Suprapubic skin (tissue), 4 donors: ENCODE measurements around the gene MAML2. TPM values are rescaled to one million over a fixed set of nuclear protein-coding genes. Genes with fewer than 3 reads are reported as not detected.

Source experiments
- DNase-seq, 2 donors: peaks; one replicate each; pipeline ENCODE4 v3.0.0-alpha.2; 2019; ENCODE audit warnings: low spot score in 2 of 2
- H3K27ac ChIP-seq: fragments of 200-600 bp; sonication (generic); one replicate; pipeline ENCODE4 v1.5.1; 2019
- H3K27me3 ChIP-seq: fragments of 200-600 bp; sonication (generic); one replicate; pipeline ENCODE4 v1.5.1; 2019
- H3K36me3 ChIP-seq: fragments of 200-600 bp; sonication (generic); one replicate; pipeline ENCODE4 v1.5.1; 2019
- H3K4me1 ChIP-seq: fragments of 200-600 bp; sonication (generic); one replicate; pipeline ENCODE4 v1.5.1; 2019
- H3K4me3 ChIP-seq: fragments of 200-600 bp; sonication (generic); one replicate; pipeline ENCODE4 v1.5.1; 2019; ENCODE audit warnings: mild to moderate bottlenecking
- H3K9me3 ChIP-seq: fragments of 200-600 bp; sonication (generic); one replicate; pipeline ENCODE4 v1.5.1; 2019
- CTCF ChIP-seq, 2 donors: fragments of 200-600 bp in 1 of 2; fragments of 450-650 bp in 1 of 2; sonication (generic) in 1 of 2; IDR thresholded peaks; one replicate each; pipeline ENCODE4 v1.5.1; 2016 to 2019; ENCODE audit warnings: antibody characterized with exemption in 2 of 2, mild to moderate bottlenecking in 1 of 2, moderate library complexity in 1 of 2
- EP300 ChIP-seq: sonication (generic); formaldehyde crosslinking; IDR thresholded peaks from one replicate; pipeline ENCODE4 v1.6.1; 2017; ENCODE audit warnings: antibody characterized with exemption
- POLR2A ChIP-seq, 2 donors: fragments of 450-650 bp; IDR thresholded peaks; one replicate each; pipeline ENCODE4 v1.6.1; 2017; ENCODE audit warnings: antibody characterized with exemption in 2 of 2, mild to moderate bottlenecking in 2 of 2, moderate library complexity in 2 of 2
- POLR2AphosphoS5 ChIP-seq, 3 donors: sonication (generic); formaldehyde crosslinking; IDR thresholded peaks; one replicate each; pipeline ENCODE4 v1.6.1; 2017; ENCODE audit warnings: antibody characterized with exemption in 3 of 3
- WGBS: methylation state at CpG from one replicate; pipeline ENCODE4 v1.1.5; 2018; 5-methylcytosine and 5-hydroxymethylcytosine counted together
- total RNA-seq, 4 donors: library from RNA; depleted of rRNA; stranded (reverse); fragments of >200 nt; gene quantifications; one replicate each; pipeline ENCODE4 v1.1.0, GENCODE V29; 2016

MAML2 gene
- total RNA-seq, 4 donors from 2014 or later: 24.9 to 44.4 (median 30.9) TPM

DNA sequence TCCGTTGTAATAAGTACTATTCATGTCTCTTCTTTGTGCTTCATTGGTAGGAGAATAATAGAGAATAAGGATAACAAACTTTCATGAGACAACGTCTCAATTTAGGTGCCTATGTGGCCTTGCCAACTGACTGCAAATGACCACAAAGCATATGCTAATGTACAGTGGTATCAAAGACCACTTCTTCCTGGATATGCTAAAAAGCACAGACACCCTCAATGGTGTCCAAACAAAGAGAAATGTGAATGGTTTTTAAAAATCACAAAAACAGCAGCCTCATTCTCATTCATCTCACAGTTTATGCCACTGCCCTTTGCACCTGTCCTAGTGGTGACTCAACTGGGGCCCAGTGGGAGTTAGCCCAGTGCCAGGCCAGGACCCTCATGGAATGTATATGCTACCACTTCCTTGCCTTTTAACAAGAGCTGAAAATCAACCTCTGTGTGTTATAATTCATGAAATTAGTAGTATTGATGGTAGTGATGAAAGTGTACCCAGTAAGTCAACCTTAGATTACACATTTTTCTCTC, 353.9 kb downstream of the MAML2 start:
- H3K4me3 ChIP-seq: no peak overlapping the region
- H3K4me1 ChIP-seq: no peaks in the 10 kb centered on the region
- H3K9me3 ChIP-seq: no peaks in the 10 kb centered on the region
- TF ChIP-seq EP300 (no peak), POLR2AphosphoS5 (IDR thresholded peaks at IDR 0.05) (no peak), POLR2A (IDR thresholded peaks at IDR 0.05) (no peak), CTCF (IDR thresholded peaks at IDR 0.05) (no peak)
- no peak for DNase-seq
- no peak overlapping the region for H3K27ac ChIP-seq
- peaks cover 18% of the 10 kb centered on the region for H3K36me3 ChIP-seq
- no peaks in the 10 kb centered on the region for H3K27me3 ChIP-seq
- WGBS: 94% methylated on average over 2 of the region's 2 CpGs

DNA sequence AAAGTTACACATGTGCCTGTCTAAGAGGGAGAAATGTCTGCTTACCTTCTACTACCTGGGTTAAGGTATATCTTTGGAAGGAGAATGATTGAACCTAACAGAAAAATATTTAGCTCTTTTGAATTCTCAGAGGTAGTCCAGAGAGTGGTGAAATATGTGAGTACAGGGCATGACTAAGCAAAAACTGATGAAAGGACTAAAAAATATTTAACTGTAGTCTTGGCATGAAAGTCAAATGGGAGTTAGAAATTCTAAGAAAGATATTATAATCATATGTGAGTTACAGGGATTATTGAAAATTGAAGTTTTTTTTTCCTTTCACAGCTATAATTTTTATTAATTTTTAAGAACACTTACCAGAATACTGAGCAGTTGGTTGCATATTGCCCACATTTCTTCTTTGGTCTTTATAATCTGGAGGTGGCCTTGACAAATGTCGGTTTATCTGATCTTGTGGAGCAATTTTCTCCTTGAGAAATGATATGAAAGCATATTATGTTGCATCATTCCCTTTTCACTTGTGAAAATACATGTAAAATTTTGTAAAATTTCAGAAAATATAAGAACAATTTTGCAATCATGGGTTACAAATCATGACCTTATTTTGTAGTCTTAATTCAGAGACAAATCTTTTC, 357.7 kb downstream of the MAML2 start:
- no peak for TF ChIP-seq POLR2A (IDR thresholded peaks at IDR 0.05)
- TF ChIP-seq CTCF (IDR thresholded peaks at IDR 0.05): no peak
- TF ChIP-seq EP300: no peak
- TF ChIP-seq POLR2AphosphoS5 (IDR thresholded peaks at IDR 0.05): no peak
- no peaks in the 10 kb centered on the region for H3K9me3 ChIP-seq
- H3K36me3 ChIP-seq: peaks cover 32% of the 10 kb centered on the region
- H3K4me1 ChIP-seq: no peaks in the 10 kb centered on the region
- DNase-seq: no peak
- 94% methylated on average over 1 of the region's 1 CpG for WGBS
- H3K27me3 ChIP-seq: no peaks in the 10 kb centered on the region
- H3K4me3 ChIP-seq: no peak overlapping the region
- H3K27ac ChIP-seq: no peak overlapping the region

DNA sequence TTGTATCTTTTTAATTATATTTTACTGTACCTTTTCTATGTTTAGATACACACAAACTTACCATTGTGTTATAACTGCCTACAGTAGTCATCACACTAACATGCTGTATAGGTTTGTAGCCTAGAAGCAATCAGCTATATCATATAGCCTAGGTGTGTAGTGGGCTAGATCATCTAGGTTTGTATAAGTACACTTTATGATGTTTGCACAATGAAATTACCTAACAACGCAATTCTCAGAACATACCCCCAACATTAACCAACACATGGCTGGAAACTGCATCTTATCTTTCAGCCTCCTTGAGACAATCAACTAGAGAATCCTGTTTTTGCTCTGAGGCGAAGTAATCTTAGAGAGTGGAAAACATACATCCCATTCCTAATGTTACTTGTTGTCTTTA, 358.9 kb downstream of the MAML2 start:
- H3K9me3 ChIP-seq: no peaks in the 10 kb centered on the region
- H3K4me1 ChIP-seq: no peaks in the 10 kb centered on the region
- no peak overlapping the region for H3K4me3 ChIP-seq
- no peak for DNase-seq
- H3K27me3 ChIP-seq: no peaks in the 10 kb centered on the region
- H3K36me3 ChIP-seq: peaks cover 42% of the 10 kb centered on the region
- WGBS: 95% methylated on average over 2 of the region's 2 CpGs
- H3K27ac ChIP-seq: no peak overlapping the region
- no peak for TF ChIP-seq POLR2AphosphoS5 (IDR thresholded peaks at IDR 0.05)

DNA sequence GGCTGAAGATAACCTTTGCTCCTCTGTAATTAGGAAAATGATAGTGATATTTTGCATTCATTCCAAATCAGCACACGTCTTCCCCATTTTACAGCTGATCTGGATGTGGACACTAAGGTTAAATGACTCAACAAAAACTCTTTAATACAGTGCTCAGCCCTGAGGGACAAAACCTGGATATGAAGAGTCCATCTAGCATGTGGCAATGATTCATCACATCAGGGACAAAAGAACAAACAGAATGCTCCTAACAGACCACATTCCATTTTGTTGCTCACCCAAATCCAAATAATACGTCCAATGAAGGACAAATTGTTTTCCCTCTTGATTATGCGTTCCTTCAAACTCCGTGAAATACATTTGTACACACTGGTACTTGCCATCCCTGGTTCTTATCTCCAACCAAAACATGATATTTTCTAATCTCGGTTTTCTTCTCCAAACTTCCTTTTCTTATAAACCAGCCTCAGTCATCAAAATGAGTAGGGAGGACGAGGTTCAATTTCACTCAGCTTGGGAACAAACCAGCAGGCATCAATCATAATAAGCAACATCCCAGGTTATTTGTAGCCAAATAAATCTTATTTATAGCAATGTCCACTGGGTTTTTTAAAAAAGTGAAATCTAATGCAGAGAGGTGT, 365.3 kb downstream of the MAML2 start:
- Histone ChIP-seq H3K4me1 (no peaks in the 10 kb centered on the region), H3K27me3 (no peaks in the 10 kb centered on the region), H3K36me3 (peaks cover 34% of the 10 kb centered on the region), H3K4me3 (no peak overlapping the region), H3K27ac (no peak overlapping the region), H3K9me3 (no peaks in the 10 kb centered on the region)
- 88% methylated on average over 6 of the region's 6 CpGs for WGBS
- TF ChIP-seq EP300 (no peak), POLR2AphosphoS5 (IDR thresholded peaks at IDR 0.05) (no peak), CTCF (IDR thresholded peaks at IDR 0.05) (no peak), POLR2A (IDR thresholded peaks at IDR 0.05) (no peak)
- no peak for DNase-seq

- Histone ChIP-seq H3K4me3 (no peak overlapping the region), H3K4me1 (no peaks in the 10 kb centered on the region), H3K36me3 (peaks cover 29% of the 10 kb centered on the region), H3K9me3 (no peaks in the 10 kb centered on the region), H3K27me3 (no peaks in the 10 kb centered on the region), H3K27ac (no peak overlapping the region)
- no peak for DNase-seq
- 96% methylated on average over 2 of the region's 2 CpGs for WGBS
- TF ChIP-seq POLR2A (IDR thresholded peaks at IDR 0.05) (no peak), POLR2AphosphoS5 (IDR thresholded peaks at IDR 0.05) (no peak), CTCF (IDR thresholded peaks at IDR 0.05) (no peak), EP300 (no peak)
Measured at GRCh38 chr11:95976550-95976949, 366.4 kb downstream of the MAML2 start.
